ENCODE data around the gene SCN8A.

Gene SCN8A

GRCh38 chr12:51850081-51850964 is 259.3 kb downstream of the SCN8A start:
- no peak overlapping the region for H3K27ac ChIP-seq (replicated peaks)
- H3K27me3 ChIP-seq (ENCODE audit: insufficient read depth, poor library complexity, severe bottlenecking), result peaks cover 32% of the 10 kb centered on the region

GRCh38 chr12:51850965-51851299 is 259.9 kb downstream of the SCN8A start:
- TF ChIP-seq, protein P1, sequence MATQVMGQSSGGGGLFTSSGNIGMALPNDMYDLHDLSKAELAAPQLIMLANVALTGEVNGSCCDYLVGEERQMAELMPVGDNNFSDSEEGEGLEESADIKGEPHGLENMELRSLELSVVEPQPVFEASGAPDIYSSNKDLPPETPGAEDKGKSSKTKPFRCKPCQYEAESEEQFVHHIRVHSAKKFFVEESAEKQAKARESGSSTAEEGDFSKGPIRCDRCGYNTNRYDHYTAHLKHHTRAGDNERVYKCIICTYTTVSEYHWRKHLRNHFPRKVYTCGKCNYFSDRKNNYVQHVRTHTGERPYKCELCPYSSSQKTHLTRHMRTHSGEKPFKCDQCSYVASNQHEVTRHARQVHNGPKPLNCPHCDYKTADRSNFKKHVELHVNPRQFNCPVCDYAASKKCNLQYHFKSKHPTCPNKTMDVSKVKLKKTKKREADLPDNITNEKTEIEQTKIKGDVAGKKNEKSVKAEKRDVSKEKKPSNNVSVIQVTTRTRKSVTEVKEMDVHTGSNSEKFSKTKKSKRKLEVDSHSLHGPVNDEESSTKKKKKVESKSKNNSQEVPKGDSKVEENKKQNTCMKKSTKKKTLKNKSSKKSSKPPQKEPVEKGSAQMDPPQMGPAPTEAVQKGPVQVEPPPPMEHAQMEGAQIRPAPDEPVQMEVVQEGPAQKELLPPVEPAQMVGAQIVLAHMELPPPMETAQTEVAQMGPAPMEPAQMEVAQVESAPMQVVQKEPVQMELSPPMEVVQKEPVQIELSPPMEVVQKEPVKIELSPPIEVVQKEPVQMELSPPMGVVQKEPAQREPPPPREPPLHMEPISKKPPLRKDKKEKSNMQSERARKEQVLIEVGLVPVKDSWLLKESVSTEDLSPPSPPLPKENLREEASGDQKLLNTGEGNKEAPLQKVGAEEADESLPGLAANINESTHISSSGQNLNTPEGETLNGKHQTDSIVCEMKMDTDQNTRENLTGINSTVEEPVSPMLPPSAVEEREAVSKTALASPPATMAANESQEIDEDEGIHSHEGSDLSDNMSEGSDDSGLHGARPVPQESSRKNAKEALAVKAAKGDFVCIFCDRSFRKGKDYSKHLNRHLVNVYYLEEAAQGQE (IDR thresholded peaks at IDR 0.05; ENCODE audit: insufficient replicate concordance, low read depth), result no peak
- TF ChIP-seq GABPA (IDR thresholded peaks at IDR 0.05; ENCODE audit: low read depth), result no peak
- no peak overlapping the region for H3K4me3 ChIP-seq (replicated peaks; ENCODE audit: insufficient read depth, low read length)
- no peak for DNase-seq (ENCODE audit: low read depth in 1 of 2, low spot score in 1 of 2)
- no peak overlapping the region for H3K27ac ChIP-seq (replicated peaks)
- H3K27me3 ChIP-seq (ENCODE audit: insufficient read depth, poor library complexity, severe bottlenecking), result peaks cover 28% of the 10 kb centered on the region

More at GRCh38 chr12:51850081-51850964, 259.3 kb downstream of the SCN8A start:
- H3K4me3 ChIP-seq (replicated peaks; ENCODE audit: insufficient read depth, low read length), result no peak overlapping the region
- TF ChIP-seq, protein P2, sequence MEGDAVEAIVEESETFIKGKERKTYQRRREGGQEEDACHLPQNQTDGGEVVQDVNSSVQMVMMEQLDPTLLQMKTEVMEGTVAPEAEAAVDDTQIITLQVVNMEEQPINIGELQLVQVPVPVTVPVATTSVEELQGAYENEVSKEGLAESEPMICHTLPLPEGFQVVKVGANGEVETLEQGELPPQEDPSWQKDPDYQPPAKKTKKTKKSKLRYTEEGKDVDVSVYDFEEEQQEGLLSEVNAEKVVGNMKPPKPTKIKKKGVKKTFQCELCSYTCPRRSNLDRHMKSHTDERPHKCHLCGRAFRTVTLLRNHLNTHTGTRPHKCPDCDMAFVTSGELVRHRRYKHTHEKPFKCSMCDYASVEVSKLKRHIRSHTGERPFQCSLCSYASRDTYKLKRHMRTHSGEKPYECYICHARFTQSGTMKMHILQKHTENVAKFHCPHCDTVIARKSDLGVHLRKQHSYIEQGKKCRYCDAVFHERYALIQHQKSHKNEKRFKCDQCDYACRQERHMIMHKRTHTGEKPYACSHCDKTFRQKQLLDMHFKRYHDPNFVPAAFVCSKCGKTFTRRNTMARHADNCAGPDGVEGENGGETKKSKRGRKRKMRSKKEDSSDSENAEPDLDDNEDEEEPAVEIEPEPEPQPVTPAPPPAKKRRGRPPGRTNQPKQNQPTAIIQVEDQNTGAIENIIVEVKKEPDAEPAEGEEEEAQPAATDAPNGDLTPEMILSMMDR (IDR thresholded peaks at IDR 0.05; ENCODE audit: insufficient read depth, low read length), result no peak
- TF ChIP-seq POLR2AphosphoS5 (IDR thresholded peaks at IDR 0.05; ENCODE audit: low read depth), result no peak
- no peak for TF ChIP-seq SPI1 (IDR thresholded peaks at IDR 0.05; ENCODE audit: borderline replicate concordance, low read depth)
- TF ChIP-seq GABPA (IDR thresholded peaks at IDR 0.05; ENCODE audit: low read depth), result no peak
- TF ChIP-seq, protein P1 (IDR thresholded peaks at IDR 0.05; ENCODE audit: insufficient replicate concordance, low read depth), result no peak
- no peak for DNase-seq (ENCODE audit: low read depth in 1 of 2, low spot score in 1 of 2)

DNA sequence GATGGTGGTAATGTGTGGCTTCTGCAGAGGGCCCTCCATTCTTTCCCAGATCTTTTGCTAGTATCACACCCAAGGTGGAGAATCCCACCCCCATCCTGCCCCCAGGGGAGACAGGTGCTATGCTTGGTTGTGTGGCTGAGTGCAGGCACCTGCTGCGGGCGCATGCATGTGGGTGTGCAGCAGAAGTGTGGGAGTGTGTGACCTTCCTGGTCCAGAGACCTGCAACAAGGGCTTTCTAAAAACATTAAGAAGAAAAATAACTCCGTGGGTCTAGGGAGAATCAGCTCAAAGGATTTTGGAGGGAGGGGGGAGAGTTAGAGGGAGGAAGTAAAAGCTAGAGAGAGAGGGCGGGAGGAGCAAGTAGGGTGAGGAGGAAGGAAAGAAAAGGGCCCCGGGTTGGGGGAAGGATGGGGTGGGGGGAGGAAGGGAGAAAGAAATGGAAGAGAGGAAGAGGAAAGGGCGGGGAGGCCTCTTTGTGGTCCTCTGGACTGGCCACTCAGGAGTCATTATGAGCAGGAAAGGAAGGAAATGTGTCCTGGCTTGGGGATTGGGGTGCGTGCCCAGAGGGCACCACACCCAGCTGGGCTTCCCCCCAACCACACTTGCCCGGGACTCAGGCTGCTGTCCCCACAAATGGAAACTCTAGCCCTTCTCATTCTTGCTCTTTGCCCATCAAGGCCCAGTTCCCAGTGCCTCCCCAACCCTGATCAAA is 260.5 kb downstream of the SCN8A start:
- no peak overlapping the region for H3K4me3 ChIP-seq (replicated peaks; ENCODE audit: insufficient read depth, low read length)
- H3K27ac ChIP-seq (replicated peaks), result no peak overlapping the region
- H3K27me3 ChIP-seq (ENCODE audit: insufficient read depth, poor library complexity, severe bottlenecking), result peaks cover 21% of the 10 kb centered on the region
- TF ChIP-seq, protein P1 (IDR thresholded peaks at IDR 0.05; ENCODE audit: insufficient replicate concordance, low read depth), result no peak
- TF ChIP-seq POLR2AphosphoS5 (IDR thresholded peaks at IDR 0.05; ENCODE audit: low read depth) (no peak), SPI1 (IDR thresholded peaks at IDR 0.05; ENCODE audit: borderline replicate concordance, low read depth) (no peak), GABPA (IDR thresholded peaks at IDR 0.05; ENCODE audit: low read depth) (no peak)
- TF ChIP-seq, protein P2 (IDR thresholded peaks at IDR 0.05; ENCODE audit: insufficient read depth, low read length), result no peak
- peak in 1 of 2 experiments; percentile 29 for DNase-seq (ENCODE audit: low read depth in 1 of 2, low spot score in 1 of 2)

Data from HL-60 (cell line).